Fibroblast of skin of right quadriceps (primary cell): ENCODE results near the gene ARV1.
"Not testable (repeated sequence)": the region's sequence is repeated elsewhere in the genome, so short reads cannot be mapped to it uniquely, and the experiment has no call there.

Experiments used
- DNase-seq: peaks from one replicate; pipeline ENCODE4 v3.0.0-alpha.2; 2013

Gene ARV1

DNA sequence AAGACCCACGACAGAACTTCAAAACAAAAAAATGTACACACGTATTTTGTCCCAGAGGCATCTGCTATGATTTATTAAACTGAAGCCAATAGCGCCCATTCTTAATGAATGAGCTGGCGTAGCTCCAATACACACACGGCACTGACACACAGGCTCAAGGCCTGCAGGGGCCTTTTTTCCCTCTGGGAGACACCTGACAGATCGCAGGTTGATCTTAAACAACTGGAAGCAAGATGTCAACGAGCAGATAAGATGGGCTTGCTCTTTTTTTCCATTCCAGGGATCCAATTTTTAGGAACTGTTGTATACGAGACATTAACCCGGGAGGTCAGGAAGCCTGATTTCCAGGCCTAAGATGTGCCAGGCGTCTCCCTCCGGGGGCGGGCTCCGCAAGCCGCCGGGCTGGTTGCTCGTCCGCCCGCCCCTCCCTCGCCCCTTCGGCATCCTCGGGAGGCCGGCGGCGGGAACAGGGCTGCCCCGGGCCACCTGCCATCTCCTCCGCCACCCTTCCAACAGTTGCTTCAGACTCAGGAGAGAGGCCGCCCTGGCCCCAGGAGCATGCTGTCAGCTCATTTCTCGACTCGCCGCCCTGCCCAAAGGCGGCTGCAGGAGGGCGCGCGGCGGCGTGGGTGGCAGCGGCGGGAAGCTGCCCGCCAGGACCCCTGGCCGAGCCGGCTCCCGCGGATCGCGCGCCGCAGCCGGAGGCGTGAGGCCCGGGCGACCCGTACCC is 968 bp upstream of the ARV1 start:
- DNase-seq = peak; percentile 13

DNA sequence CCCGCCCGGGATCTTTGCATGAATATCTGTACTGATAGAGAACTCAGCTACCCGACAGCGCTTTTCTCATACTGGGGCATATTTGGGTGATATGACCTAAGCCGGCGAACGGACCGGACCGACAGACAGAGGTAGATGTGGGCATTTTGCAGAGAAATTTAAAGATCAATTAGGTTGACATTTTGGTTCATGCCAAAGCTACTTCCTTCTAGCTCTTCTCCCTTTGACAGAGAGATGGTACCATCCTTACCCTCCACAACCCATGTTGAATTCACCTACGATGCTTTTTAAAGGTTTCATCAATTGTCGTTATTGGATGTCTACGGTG is 459 bp downstream of the ARV1 start:
- no peak for DNase-seq

DNA sequence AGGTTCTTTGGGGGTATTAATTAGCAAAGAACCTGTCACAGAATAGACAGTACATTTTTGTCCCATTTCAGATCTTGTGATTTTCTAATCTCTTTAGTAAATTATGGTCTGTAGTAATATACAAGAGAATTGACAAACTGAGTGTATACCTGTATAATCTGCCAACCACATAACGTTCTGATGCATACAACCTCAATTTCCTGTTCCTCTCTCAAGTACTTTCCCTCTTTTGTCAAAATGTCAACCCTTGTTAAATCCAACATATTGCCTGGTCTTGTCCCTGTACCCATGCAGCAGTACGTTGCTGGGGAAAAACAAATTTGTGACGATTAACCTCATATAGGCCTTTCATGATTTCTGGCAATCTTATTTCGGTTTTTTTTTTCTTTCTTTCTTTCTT is 1.1 kb downstream of the ARV1 start:
- DNase-seq = no peak

DNA sequence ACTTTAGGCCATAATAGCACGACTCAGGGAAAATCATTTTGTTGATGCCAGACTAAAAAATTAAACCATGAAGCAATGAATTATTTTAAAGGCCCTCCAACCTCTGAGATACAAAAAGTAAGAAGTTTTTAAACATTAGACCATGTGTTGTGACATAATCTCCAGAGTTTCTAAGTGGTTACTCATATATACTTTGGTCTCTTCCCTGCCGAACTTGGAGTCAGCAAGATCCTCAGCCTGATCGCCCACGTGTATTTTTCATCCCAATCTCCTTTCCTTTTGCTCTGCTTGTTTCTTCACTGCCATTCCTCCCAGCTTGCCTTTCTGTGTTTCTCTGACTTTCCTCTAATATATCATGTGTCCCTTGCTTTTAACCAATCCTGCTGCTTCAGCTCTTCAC is 3.8 kb downstream of the ARV1 start:
- peak; percentile 62 for DNase-seq

DNA sequence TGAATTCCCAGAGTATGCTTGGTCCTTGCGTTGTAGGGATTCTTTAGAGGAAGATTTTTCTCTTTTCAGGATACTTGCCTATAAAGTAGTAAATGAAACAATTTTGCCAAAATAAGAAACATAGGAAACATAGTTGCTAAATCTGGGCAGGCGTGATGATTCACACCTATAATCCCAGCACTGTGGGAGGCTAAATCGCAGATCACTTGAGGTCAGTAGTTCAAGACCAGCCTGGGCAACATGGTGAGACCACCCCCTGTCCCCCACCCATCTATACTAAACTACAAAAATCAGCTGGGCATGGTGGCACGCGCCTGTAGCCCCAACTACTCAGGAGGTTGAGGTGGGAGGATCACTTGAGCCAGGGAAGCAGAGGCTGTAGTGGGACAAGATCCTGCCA is 4.9 kb downstream of the ARV1 start:
- no peak for DNase-seq

DNA sequence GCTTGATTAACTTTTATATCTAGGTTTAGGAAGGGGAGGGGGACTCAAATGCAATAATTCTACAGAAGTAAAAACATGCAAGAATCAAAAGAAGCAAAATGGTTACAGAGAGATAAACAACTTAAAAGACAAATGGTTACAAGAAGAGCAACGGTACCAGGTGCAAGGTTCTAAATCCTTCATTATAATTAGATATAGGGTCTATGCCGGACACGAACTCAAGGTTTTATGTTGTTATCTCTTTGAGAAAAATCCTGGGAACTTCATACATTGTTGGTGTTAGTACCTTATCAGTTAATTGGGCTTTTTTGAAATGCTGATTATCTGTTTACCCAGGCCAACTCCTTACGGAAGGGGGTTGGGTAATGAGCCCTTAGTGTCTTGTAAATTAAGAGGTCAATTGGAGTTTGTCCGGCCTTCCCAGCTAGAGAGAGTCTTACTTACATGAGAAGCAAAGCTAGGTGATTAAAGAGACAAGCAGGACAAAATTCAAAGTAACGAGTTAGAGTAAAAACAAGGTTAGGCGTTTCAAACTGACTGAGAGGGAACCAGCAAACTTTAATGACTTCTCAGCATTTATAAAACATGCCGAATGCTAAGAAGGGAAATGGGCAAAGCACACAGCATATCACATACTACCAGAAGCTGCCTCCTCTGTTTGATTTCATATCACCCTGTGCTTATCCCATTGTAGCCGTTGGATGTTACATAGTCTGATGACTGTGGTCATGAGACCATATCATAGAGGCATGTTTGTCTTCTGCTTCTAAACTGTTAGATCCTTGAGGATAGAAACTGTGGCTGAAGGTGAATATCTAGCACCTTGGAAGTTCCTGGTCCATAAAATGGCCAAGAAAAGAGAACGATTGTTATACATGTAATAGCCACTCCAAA is 6.0 kb downstream of the ARV1 start:
- not testable (repeated sequence) for DNase-seq

GRCh38 chr1:230985711-230986110 is 6.8 kb downstream of the ARV1 start:
- DNase-seq = no peak

- DNase-seq = peak; percentile 58
Observed at GRCh38 chr1:230986976-230987375, 8.1 kb downstream of the ARV1 start.

GRCh38 chr1:230987448-230987847 is 8.6 kb downstream of the ARV1 start:
- no peak for DNase-seq

DNA sequence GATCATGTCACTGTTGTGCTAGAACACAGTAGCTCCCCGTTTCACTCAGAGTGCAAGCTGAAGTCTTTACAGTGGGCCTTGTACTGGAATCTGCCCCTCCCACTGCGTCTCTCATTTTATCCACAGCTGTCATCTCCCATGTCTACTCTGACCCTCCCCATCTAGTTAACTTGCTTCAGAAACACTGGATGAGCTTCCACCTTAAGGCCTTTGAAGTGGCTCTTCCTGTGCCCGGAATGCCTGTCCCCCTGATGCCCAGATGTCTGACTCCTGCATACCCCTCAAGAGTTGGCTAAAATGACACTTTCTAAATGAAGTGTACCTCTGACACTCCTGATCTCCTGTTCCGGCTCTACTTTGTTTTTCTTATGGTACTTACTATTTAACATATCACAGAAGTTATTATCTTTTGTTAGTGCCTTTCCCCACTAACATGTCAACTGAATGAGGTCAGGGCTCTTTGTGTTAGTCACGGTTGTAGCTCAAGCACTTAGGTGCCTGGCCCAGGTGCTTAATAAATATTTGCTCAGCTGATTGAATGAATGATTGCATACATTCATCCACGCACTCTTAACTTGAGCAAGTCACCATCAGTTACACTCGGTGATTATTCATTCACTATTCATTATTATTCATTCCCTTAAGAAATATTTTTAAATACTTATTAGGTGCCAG is 13.3 kb downstream of the ARV1 start:
- no peak for DNase-seq

DNA sequence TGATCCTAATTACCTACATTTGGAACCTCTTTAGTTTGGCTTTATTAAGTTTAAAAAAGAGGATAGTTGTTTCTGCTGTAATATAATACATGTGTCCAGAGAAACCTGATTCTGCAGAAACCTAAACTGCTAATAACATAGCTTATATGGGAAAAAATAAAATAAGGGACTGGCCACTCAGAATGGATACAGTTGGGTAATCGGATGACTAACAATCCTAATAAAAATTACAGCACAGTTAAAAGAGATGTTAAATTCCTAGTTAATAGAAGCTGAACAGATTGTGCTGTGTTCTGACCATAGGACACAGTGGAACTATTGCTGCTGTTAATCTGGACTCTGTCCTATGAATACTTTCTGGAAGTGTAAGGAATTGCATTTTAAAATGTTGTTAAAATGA is 16.0 kb downstream of the ARV1 start:
- DNase-seq = no peak

DNA sequence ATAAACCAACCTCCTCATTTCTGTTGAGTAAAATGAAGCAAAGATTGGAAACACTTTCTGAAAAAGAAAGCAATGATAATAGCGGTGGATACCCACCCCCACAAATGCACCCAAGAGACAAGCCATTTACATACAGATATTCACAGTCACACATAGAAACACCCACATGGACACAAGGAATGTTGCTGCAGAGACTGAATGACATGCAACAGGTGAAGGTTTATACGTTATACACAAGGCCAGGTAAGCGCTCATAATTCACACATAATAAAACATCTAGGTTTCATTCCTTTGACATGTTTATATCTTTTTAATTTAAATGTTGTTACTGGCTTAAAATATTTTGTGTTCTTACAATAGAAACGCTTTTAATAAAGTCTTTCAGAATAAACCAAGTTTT is 21.3 kb downstream of the ARV1 start:
- DNase-seq = no peak

- no peak for DNase-seq
Observed at GRCh38 chr1:231000639-231001038, 21.7 kb downstream of the ARV1 start.

DNA sequence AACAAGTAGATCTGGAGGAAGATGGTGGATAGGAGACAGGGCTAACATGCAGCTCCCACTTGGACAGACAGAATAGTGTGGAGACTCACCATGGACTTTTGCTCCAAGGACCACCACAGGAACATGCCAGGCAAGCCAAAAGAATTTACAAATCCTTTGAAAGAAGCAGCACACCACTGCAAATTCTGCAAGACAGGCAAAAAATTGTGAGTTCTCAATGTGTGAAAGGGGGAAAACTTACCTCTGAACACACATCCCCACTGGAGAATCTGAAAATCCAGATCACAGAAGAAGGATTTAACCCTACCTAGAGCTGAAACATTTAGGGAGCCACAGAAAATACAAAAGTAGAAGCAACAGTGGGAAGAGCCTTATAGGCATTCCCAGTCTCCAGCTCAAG is 23.0 kb downstream of the ARV1 start:
- no peak for DNase-seq

GRCh38 chr1:231007535-231007934 is 28.6 kb downstream of the ARV1 start:
- not testable (repeated sequence) for DNase-seq

DNA sequence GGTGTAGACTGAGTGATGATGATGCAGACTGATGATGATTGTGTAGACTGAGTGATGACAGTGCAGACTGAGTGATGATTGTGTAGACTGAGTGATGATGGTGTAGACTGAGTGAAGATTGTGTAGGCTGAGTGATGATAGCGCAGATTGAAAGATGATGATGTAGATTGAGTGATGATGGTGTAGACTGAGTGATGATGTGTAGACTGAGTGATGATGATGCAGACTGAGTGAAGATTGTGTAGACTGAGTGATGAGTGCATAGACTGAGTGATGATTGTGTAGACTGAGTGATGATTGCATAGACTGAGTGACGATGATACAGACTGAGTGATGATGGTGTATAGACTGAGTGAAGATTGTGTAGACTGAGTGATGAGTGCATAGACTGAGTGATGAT is 32.5 kb downstream of the ARV1 start:
- DNase-seq = no peak

GRCh38 chr1:231011963-231012362 is 33.1 kb downstream of the ARV1 start:
- DNase-seq = no peak

- DNase-seq = no peak
Observed at GRCh38 chr1:231013391-231014015, 34.6 kb downstream of the ARV1 start.

- DNase-seq = no peak
Observed at GRCh38 chr1:231016234-231016633, 37.3 kb downstream of the ARV1 start.

GRCh38 chr1:231016966-231017365 is 38.1 kb downstream of the ARV1 start:
- no peak for DNase-seq

GRCh38 chr1:231019711-231020110 is 40.8 kb downstream of the ARV1 start:
- no peak for DNase-seq

DNA sequence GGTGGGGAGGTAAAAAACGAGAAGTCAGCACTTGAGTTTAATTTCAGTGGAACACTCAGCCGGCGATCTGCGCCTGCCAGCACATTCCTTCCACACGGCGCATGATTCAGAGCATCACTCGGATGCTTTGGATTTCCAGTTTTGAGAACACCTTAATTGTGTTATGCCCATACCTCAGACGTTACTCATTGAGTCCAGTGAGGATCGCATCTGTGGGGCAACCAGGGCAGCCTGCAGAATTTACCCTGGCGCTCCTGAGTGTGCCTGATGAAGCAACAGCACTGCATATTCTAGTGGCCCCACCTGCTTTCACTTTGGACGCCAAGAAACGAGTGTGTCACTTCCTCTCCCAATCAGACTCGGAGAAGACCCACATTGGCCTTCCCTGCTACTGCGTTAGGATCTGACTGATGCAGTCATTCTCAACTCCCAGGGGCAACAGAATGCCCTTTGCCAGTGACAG is 41.3 kb downstream of the ARV1 start:
- DNase-seq = peak; percentile 27

DNA sequence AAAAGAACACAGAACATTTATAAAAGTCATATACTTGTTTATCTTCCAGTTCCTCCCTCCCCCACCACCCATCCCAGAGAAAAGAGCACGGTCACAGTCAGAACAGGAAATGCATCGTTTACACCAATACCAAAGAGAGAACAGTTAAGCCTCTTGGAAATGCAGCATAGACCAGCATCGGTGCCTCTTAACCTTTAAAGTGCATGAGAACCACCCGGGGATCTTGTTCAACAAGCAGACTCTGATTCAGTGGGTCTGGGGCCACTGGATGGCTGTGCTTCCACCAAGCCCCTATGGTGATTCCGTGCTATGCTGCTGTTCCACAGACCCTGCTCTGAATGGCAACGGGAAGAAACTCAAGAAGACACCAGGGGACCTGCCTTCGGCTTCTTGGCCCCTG is 41.9 kb downstream of the ARV1 start:
- no peak for DNase-seq
